MM.1S (cell line): ENCODE results near the gene PKD1L1.

Experiments
- DNase-seq: peaks from one replicate; pipeline ENCODE4 v3.0.0-alpha.2; 2015
- H2AFZ ChIP-seq: fragments of 300-600 bp; sonication (generic); 2 replicates; pipeline ENCODE4 v1.6.0; 2016; ENCODE audit warnings: antibody characterized with exemption, low read length
- H3F3A ChIP-seq: fragments of 300-600 bp; sonication (generic); 2 replicates; pipeline ENCODE4 v1.6.1; 2016; ENCODE audit warnings: mild to moderate bottlenecking, antibody characterized with exemption, low read length, moderate library complexity, mixed read lengths; ENCODE audit not compliant: insufficient read depth
- H3K27ac ChIP-seq: fragments of 300-600 bp; sonication (generic); 2 replicates; pipeline ENCODE4 v1.5.1; 2016; ENCODE audit warnings: mild to moderate bottlenecking, low read length
- H3K27me3 ChIP-seq: fragments of 300-600 bp; sonication (generic); replicated peaks from 2 replicates; pipeline ENCODE4 v1.6.0; 2016; ENCODE audit warnings: low read length; ENCODE audit not compliant: insufficient read depth
- H3K36me3 ChIP-seq: fragments of 300-600 bp; sonication (generic); replicated peaks from 2 replicates; pipeline ENCODE4 v1.6.1; 2016; ENCODE audit warnings: mild to moderate bottlenecking, low read length, mixed read lengths; ENCODE audit not compliant: insufficient read depth
- H3K4me1 ChIP-seq: fragments of 300-600 bp; sonication (generic); 2 replicates; pipeline ENCODE4 v1.6.1; 2016; ENCODE audit warnings: low read length, mixed read lengths
- H3K4me2 ChIP-seq: fragments of 300-600 bp; sonication (generic); 2 replicates; pipeline ENCODE4 v1.6.0; 2016; ENCODE audit warnings: low read depth, low read length
- H3K4me3 ChIP-seq: fragments of 300-600 bp; sonication (generic); 2 replicates; pipeline ENCODE4 v1.5.1; 2016; ENCODE audit warnings: low read length, mixed read lengths
- H3K79me2 ChIP-seq: fragments of 300-600 bp; sonication (generic); 2 replicates; pipeline ENCODE4 v1.6.1; 2016; ENCODE audit warnings: mixed run types, low read length, mixed read lengths
- H3K9ac ChIP-seq: fragments of 300-600 bp; sonication (generic); 2 replicates; pipeline ENCODE4 v1.6.1; 2016; ENCODE audit warnings: low read length, mixed read lengths
- H3K9me2 ChIP-seq: fragments of 300-600 bp; sonication (generic); replicated peaks from 2 replicates; pipeline ENCODE4 v1.6.1; 2016; ENCODE audit warnings: mild to moderate bottlenecking, low read length, mixed read lengths; ENCODE audit not compliant: insufficient read depth
- H3K9me3 ChIP-seq: fragments of 300-600 bp; sonication (generic); replicated peaks from 2 replicates; pipeline ENCODE4 v1.6.1; 2016; ENCODE audit warnings: mild to moderate bottlenecking, low read length, mixed read lengths; ENCODE audit not compliant: insufficient read depth
- H4K20me1 ChIP-seq: fragments of 300-600 bp; sonication (generic); 2 replicates; pipeline ENCODE4 v1.6.1; 2016; ENCODE audit warnings: mild to moderate bottlenecking, low read length, moderate library complexity, mixed read lengths; ENCODE audit not compliant: insufficient read depth
- EZH2 ChIP-seq: fragments of 300-600 bp; sonication (generic); optimal IDR thresholded peaks from 2 replicates; pipeline ENCODE3; 2017; ENCODE audit warnings: low read depth, mild to moderate bottlenecking, antibody characterized with exemption, low read length, mixed read lengths
- EZH2phosphoT487 ChIP-seq: fragments of 300-600 bp; sonication (generic); IDR thresholded peaks from 2 replicates; pipeline ENCODE4 v1.6.1; 2018; ENCODE audit warnings: antibody characterized with exemption, low read length
- TF ChIP-seq, protein P1 (sequence below): fragments of 300-600 bp; sonication (generic); IDR thresholded peaks from 2 replicates; pipeline ENCODE4 v1.5.1; 2016; ENCODE audit warnings: antibody characterized with exemption, low read length, mixed read lengths

The PKD1L1 gene

DNA sequence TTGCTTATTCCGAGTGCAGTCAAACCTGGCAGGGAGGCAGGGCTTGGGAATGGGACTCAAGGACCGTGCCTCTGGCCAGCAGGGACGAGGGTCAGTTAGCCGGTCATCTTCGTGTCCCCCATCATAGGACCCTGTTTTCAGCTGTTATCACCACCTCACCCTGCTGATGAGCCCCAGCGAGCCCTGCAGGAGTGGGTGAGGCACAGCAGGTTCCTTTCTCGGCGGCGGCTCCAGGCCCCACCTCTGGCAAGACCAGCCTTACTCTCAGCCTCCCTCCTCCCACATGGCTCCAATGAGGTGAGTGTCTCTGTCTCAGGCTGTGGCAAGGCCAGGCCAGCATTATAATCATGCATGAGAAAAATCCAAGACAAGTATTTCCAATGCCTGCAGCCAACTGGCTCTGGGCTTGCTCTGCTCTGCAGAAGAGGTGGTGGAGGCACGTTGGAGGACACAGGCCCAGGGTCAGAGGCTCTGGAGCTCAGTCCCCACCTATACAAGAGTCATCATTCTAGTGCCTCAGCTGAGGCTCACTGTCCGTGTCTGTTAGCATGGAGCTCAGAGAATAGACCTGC is 15.7 kb downstream of the PKD1L1 start:
- no peak overlapping the region for H3K4me3 ChIP-seq
- no peaks in the 10 kb centered on the region for H3K9me3 ChIP-seq
- H2AFZ ChIP-seq, result no peak overlapping the region
- H3K4me1 ChIP-seq, result peaks cover 8% of the 10 kb centered on the region
- no peaks in the 10 kb centered on the region for H3K79me2 ChIP-seq
- H3K36me3 ChIP-seq, result no peaks in the 10 kb centered on the region
- no peaks in the 10 kb centered on the region for H4K20me1 ChIP-seq
- H3K4me2 ChIP-seq, result no peak overlapping the region
- no peak overlapping the region for H3K27ac ChIP-seq
- no peak for DNase-seq
- H3F3A ChIP-seq, result peaks cover 1% of the 10 kb centered on the region
- no peaks in the 10 kb centered on the region for H3K9me2 ChIP-seq
- H3K9ac ChIP-seq, result no peak overlapping the region
- TF ChIP-seq, protein P1, sequence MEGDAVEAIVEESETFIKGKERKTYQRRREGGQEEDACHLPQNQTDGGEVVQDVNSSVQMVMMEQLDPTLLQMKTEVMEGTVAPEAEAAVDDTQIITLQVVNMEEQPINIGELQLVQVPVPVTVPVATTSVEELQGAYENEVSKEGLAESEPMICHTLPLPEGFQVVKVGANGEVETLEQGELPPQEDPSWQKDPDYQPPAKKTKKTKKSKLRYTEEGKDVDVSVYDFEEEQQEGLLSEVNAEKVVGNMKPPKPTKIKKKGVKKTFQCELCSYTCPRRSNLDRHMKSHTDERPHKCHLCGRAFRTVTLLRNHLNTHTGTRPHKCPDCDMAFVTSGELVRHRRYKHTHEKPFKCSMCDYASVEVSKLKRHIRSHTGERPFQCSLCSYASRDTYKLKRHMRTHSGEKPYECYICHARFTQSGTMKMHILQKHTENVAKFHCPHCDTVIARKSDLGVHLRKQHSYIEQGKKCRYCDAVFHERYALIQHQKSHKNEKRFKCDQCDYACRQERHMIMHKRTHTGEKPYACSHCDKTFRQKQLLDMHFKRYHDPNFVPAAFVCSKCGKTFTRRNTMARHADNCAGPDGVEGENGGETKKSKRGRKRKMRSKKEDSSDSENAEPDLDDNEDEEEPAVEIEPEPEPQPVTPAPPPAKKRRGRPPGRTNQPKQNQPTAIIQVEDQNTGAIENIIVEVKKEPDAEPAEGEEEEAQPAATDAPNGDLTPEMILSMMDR, result no peak
- TF ChIP-seq EZH2, result no peak
- TF ChIP-seq EZH2phosphoT487, result no peak
- no peaks in the 10 kb centered on the region for H3K27me3 ChIP-seq

DNA sequence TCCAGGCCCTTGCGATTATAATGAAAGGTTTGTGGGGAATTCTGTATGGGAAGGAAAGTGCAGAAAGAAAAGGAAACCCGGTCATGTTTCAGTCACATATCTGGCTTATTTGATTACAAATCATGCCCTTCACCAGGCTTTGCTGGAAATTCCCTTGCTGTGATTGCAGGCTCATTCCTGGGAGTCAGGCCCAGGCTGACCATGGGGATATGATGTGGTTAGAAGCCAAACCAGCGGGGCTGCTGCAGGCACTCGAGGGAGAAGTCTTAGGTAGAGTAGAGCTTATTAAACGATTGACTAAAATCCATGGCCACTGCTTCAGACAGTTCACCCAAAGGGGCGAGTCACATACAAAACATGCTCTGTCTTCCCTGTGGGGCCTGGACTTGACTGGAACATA is 16.2 kb downstream of the PKD1L1 start:
- H3K4me2 ChIP-seq, result no peak overlapping the region

DNA sequence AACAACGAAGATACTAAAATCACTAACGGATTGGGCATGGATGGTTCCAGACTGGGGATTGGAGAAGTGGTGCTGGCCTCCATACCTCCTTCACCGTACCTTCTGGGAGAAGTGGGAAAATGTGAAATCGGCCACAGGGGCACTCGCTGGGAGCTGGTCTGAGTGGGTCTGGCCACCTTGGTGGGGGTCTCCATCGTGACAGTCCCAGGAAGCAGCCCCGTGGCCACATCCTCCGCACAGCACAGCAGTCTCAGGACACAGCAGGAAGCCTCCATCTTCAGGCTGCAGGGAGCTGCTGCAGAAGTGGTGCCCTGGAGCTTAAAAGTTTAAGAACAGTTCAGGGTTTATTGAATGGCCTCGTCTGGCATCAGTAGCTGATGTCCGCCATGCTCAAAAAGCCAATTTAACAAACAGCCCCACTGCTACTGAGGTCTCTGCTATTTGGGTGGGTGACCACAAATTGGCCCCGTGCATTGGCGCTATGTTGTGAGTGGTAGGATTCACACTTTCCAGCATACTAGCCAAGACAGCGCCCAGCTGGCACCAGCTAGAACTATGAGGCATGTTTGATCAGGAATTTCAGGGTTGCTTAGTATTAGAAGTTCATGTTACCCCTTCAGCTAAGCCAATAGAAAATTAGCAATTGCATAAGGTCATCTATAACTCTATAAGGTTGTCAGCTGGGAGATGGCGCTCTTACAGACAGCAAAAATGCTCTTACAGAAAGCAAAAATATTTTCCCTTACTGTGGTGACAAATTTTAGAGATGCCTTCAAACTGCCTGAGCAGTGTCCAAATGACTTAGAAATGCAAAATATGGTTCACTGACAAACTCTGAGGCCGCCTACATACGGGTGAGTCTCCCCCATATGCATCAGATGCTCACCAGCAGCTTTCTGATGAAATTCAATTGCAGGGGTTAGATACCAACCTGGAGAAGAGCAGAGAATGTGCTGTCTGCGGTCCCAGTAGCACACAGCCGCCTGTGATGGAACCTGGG is 17.0 kb downstream of the PKD1L1 start:
- Histone ChIP-seq H3K4me3 (no peak overlapping the region), H3K27me3 (no peaks in the 10 kb centered on the region)

More for the DNA sequence above, 16.2 kb downstream of the PKD1L1 start:
- Histone ChIP-seq H3K9me3 (no peaks in the 10 kb centered on the region), H3K9ac (no peak overlapping the region), H3K9me2 (no peaks in the 10 kb centered on the region), H2AFZ (no peak overlapping the region), H4K20me1 (no peaks in the 10 kb centered on the region), H3K27ac (no peak overlapping the region), H3K4me1 (peaks cover 5% of the 10 kb centered on the region; the same call in 1 of the 2 replicates), H3K27me3 (no peaks in the 10 kb centered on the region), H3K36me3 (no peaks in the 10 kb centered on the region), H3K4me3 (no peak overlapping the region), H3K79me2 (no peaks in the 10 kb centered on the region), H3F3A (no peaks in the 10 kb centered on the region; the same call in none of the 2 replicates)
- DNase-seq, result no peak
- TF ChIP-seq, protein P1, result no peak
- TF ChIP-seq EZH2, result no peak
- TF ChIP-seq EZH2phosphoT487, result no peak

More for the DNA sequence above, 17.0 kb downstream of the PKD1L1 start:
- Histone ChIP-seq H3F3A (no peaks in the 10 kb centered on the region; the same call in 1 of the 2 replicates), H3K79me2 (no peaks in the 10 kb centered on the region), H3K4me2 (no peak overlapping the region), H3K4me1 (peaks cover under 1% of the 10 kb centered on the region; the same call in 1 of the 2 replicates), H3K27ac (no peak overlapping the region), H4K20me1 (no peaks in the 10 kb centered on the region), H3K9me2 (no peaks in the 10 kb centered on the region), H3K36me3 (no peaks in the 10 kb centered on the region), H2AFZ (no peak overlapping the region), H3K9ac (no peak overlapping the region), H3K9me3 (no peaks in the 10 kb centered on the region)
- DNase-seq, result no peak
- TF ChIP-seq EZH2 (no peak), EZH2phosphoT487 (no peak)
- TF ChIP-seq, protein P1, result no peak
